ENCODE results near the gene MAP4K2.

DNA sequence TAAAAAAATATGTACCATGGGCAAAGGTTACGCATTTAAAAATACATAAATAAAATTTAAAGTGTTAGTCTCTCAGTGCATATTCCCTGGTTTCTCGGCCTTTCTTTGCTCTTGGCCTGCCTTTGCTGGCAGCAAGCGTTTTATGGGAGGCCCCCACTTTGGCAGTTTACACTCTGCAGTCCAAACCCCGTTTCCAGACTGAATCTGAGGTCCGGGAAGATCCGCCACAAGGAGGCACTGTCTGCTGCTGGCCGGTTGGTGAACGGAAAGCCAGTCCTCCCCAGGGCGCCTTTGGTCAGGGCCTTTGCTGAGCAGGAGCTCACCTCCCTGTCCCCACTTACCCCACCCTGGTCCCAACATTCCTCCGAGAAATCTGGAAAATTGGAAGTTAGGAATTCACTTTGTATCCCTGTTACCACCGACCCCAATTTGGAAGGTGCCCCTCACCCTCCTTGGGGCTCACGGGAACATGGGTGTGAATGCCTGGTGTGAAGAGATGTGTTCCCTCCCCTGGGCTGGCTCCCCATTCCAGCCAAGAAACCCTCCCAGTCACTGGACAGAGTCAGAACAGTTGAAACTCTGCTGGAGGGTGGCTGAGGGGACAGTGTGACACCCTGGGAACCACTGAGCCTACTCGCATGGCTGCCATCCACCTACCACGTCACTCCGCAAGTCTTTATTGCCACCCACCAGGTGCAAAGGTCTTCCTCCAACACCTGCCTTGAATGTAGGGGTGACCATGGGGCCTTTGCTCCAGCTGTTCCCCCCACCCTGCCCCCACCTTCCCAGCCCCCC is 15.3 kb downstream of the MAP4K2 start:
- peak; percentile 67 for TF ChIP-seq CTCF (IDR thresholded peaks at IDR 0.05; ENCODE audit: borderline replicate concordance, extremely low read depth, low read length, poor library complexity, severe bottlenecking)
- TF ChIP-seq EZH2 (IDR thresholded peaks at IDR 0.05; ENCODE audit: borderline replicate concordance, low read depth, low read length, severe bottlenecking), result no peak
